PC-3 (cell line): ENCODE measurements around the gene AMFR.

Source experiments
- EZH2 ChIP-seq: fragments of 300-600 bp; sonication (generic); IDR thresholded peaks from one replicate; pipeline ENCODE4 v1.6.1; 2017; ENCODE audit warnings: antibody characterized with exemption, mild to moderate bottlenecking, low read length; ENCODE audit not compliant: unreplicated experiment
- EZH2phosphoT487 ChIP-seq: fragments of 300-600 bp; sonication (generic); IDR thresholded peaks from 2 replicates; pipeline ENCODE4 v1.6.1; 2018; ENCODE audit warnings: mild to moderate bottlenecking, antibody characterized with exemption, low read length, borderline replicate concordance
- TF ChIP-seq, protein P1 (sequence below): fragments of 300-600 bp; sonication (generic); conservative IDR thresholded peaks from 2 replicates; pipeline ENCODE4 v1.5.1; 2017; ENCODE audit warnings: antibody characterized with exemption, low read depth, mild to moderate bottlenecking, low read length

- TF ChIP-seq, protein P1, sequence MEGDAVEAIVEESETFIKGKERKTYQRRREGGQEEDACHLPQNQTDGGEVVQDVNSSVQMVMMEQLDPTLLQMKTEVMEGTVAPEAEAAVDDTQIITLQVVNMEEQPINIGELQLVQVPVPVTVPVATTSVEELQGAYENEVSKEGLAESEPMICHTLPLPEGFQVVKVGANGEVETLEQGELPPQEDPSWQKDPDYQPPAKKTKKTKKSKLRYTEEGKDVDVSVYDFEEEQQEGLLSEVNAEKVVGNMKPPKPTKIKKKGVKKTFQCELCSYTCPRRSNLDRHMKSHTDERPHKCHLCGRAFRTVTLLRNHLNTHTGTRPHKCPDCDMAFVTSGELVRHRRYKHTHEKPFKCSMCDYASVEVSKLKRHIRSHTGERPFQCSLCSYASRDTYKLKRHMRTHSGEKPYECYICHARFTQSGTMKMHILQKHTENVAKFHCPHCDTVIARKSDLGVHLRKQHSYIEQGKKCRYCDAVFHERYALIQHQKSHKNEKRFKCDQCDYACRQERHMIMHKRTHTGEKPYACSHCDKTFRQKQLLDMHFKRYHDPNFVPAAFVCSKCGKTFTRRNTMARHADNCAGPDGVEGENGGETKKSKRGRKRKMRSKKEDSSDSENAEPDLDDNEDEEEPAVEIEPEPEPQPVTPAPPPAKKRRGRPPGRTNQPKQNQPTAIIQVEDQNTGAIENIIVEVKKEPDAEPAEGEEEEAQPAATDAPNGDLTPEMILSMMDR = no peak
- TF ChIP-seq EZH2phosphoT487 (no peak), EZH2 (no peak)
These were observed 106.6 kb downstream of the AMFR start for GRCh38 chr16:56318827-56319140.
